Left lung (tissue), 10 donors: Measurements from ENCODE around the gene TRIM31. TPM values are rescaled to one million over a fixed set of nuclear protein-coding genes. Genes with fewer than 3 reads are reported as not detected.

Source experiments
- ATAC-seq: fragments of 200-7000 bp; cut with Tn5 transposase; one replicate; pipeline ENCODE4 v1.9.1; 2020; ENCODE audit warnings: moderate library complexity
- DNase-seq, 4 donors: peaks; one replicate each; pipeline ENCODE4 v3.0.0-alpha.2; 2013 to 2020
- H3K27ac ChIP-seq, 2 donors: fragments of 200-600 bp; sonication (generic) in 1 of 2; one replicate each; pipeline versions ENCODE4 v1.5.0 to v1.8.0; 2020 to 2021
- H3K27me3 ChIP-seq, 2 donors: fragments of 200-600 bp; sonication (generic) in 1 of 2; one replicate each; pipeline versions ENCODE4 v1.5.0 to v1.8.0; 2020 to 2021
- H3K36me3 ChIP-seq, 2 donors: fragments of 200-600 bp; sonication (generic) in 1 of 2; one replicate each; pipeline versions ENCODE4 v1.5.0 to v1.8.0; 2020 to 2021
- H3K4me1 ChIP-seq, 2 donors: fragments of 200-600 bp; one replicate each; pipeline ENCODE4 v1.8.0; 2021
- H3K4me3 ChIP-seq, 2 donors: fragments of 200-600 bp; sonication (generic) in 1 of 2; one replicate each; pipeline versions ENCODE4 v1.5.0 to v1.8.0; 2020 to 2021; ENCODE audit warnings: mild to moderate bottlenecking in 1 of 2
- H3K9me3 ChIP-seq, 2 donors: fragments of 200-600 bp; sonication (generic) in 1 of 2; one replicate each; pipeline versions ENCODE4 v1.5.0 to v1.8.0; 2020 to 2021
- CTCF ChIP-seq, 2 donors: fragments of 200-600 bp; sonication (generic) in 1 of 2; IDR thresholded peaks; one replicate each; pipeline versions ENCODE4 v1.5.0 to v1.8.0; 2021; ENCODE audit warnings: antibody characterized with exemption in 2 of 2
- intact Hi-C, 2 donors: fragments of 100-400 bp; cut with DNase I; formaldehyde crosslinking; loops; one replicate each; pipeline versions ENCODE4 v1.11.2 to v1.14.2; 2022
- polyA plus RNA-seq, 6 donors: library from polyadenylated mRNA; unstranded; fragments of 120-200 nt; gene quantifications; one replicate each; pipeline ENCODE4 v1.2.1, GENCODE V29; 2013; ENCODE audit not compliant: insufficient read length in 6 of 6
- total RNA-seq, 2 donors: library from RNA; stranded (reverse); fragmentation: NEBNext Ultra II Directional; extraction: Animal tissue kit (Norgen Biotek cat#: 25700); gene quantifications; one replicate each; pipeline ENCODE4 v1.2.1, GENCODE V29; 2021
- donor health status: DM: no; HTN: yes; CAD: no.
- donor health status: DM: no; HTN: no; CAD: no.

The TRIM31 gene
- total and polyA plus RNA-seq, 8 donors, result 0.31 to 0.99 (median 0.49) TPM; not detected in 4

GRCh38 chr6:30136570-30137286 lies 23.8 kb upstream of the TRIM31 start:
- Histone ChIP-seq H3K9me3 (no peaks in the 10 kb centered on the region), H3K4me1 (no peaks in the 10 kb centered on the region), H3K36me3 (no peaks in the 10 kb centered on the region), H3K27me3 (peaks cover 6 to 47% of the 10 kb centered on the region in 2 donors), H3K27ac (no peak overlapping the region), H3K4me3 (no peak overlapping the region)
- ATAC-seq, result no peak
- no peak for DNase-seq
- intact Hi-C loops, result no loop called here
- no peak for TF ChIP-seq CTCF (IDR thresholded peaks at IDR 0.05)

GRCh38 chr6:30135757-30136156 lies 22.9 kb upstream of the TRIM31 start, which contains the start of gene TRIM40:
TRIM40 (plus strand) TSS chr6:30136140; CDS start chr6:30137037, 897 bp downstream.
- no peak within 1 kb of the TSS for H3K27ac ChIP-seq
- H3K4me1 ChIP-seq, result peaks cover 0 to 3% of the 10 kb centered on the region in 2 donors
- ATAC-seq, result no peak
- H3K4me3 ChIP-seq, result no peak within 1 kb of the TSS
- H3K36me3 ChIP-seq, result no peaks in the 10 kb centered on the region
- H3K27me3 ChIP-seq, result peaks cover 2 to 49% of the 10 kb centered on the region in 2 donors
- intact Hi-C loops, result no loop called here
- TF ChIP-seq CTCF (IDR thresholded peaks at IDR 0.05), result no peak
- no peak for DNase-seq
- H3K9me3 ChIP-seq, result no peaks in the 10 kb centered on the region

- no peak for TF ChIP-seq CTCF (IDR thresholded peaks at IDR 0.05)
- DNase-seq, result no peak
- Histone ChIP-seq H3K4me1 (peaks cover 0 to 9% of the 10 kb centered on the region in 2 donors), H3K9me3 (no peaks in the 10 kb centered on the region), H3K4me3 (no peak overlapping the region), H3K27ac (no peak overlapping the region), H3K27me3 (peaks cover 2 to 55% of the 10 kb centered on the region in 2 donors), H3K36me3 (no peaks in the 10 kb centered on the region)
- intact Hi-C loops, result no loop called here
- ATAC-seq, result no peak
Measured at GRCh38 chr6:30135147-30135546, 22.3 kb upstream of the TRIM31 start.

GRCh38 chr6:30131947-30132497 lies 19.1 kb upstream of the TRIM31 start:
- Histone ChIP-seq H3K4me1 (peaks cover 0 to 12% of the 10 kb centered on the region in 2 donors), H3K4me3 (no peak overlapping the region), H3K27ac (no peak overlapping the region), H3K27me3 (peaks cover 25 to 80% of the 10 kb centered on the region in 2 donors), H3K9me3 (no peaks in the 10 kb centered on the region), H3K36me3 (no peaks in the 10 kb centered on the region)
- intact Hi-C loops, result no loop called here
- DNase-seq (no peak), ATAC-seq (no peak)
- TF ChIP-seq CTCF (IDR thresholded peaks at IDR 0.05), result no peak
